ENCODE results near the gene CCND3.

CCND3 gene

DNA sequence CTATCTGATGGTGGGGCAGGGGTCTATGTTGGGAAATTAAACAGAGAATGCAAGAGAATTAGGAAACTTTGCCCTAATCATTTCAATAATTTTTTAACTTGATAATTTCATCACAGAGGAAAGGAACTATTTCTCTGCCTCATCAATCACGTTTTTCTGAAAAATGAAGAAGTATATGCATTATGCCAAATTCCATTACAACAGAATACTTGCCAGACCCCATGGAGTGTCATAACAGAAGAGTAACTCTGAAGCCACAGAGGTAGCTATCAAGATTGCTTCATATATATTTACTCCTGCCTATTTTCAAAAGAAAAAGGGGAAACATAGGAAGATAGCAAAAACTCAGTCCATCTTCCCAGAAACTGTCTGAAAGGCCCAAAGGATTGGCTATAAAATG is 40.7 kb downstream of the CCND3 start:
- Histone ChIP-seq H3K4me3 (ENCODE audit: low read depth in 1 of 5, low read length in 5 of 5) (no peak overlapping the region), H3K27ac (ENCODE audit: low read depth, low read length) (no peak overlapping the region), H3K27me3 (ENCODE audit: control insufficient read depth in 5 of 5, insufficient read depth in 4 of 5, low read length in 5 of 5) (no peaks in the 10 kb centered on the region), H3K4me1 (ENCODE audit: control insufficient read depth in 5 of 5, insufficient read depth in 5 of 5, low read length in 5 of 5) (peaks cover 5 to 9% (median 6%) of the 10 kb centered on the region in 5 donors), H3K9me3 (ENCODE audit: control insufficient read depth in 5 of 5, low read length in 5 of 5) (no peaks in the 10 kb centered on the region), H3K9ac (ENCODE audit: low read length in 5 of 5) (no peak overlapping the region), H3K36me3 (ENCODE audit: control insufficient read depth in 5 of 5, insufficient read depth in 5 of 5, low read length in 5 of 5) (peaks cover 11 to 32% (median 17%) of the 10 kb centered on the region in 5 donors)

DNA sequence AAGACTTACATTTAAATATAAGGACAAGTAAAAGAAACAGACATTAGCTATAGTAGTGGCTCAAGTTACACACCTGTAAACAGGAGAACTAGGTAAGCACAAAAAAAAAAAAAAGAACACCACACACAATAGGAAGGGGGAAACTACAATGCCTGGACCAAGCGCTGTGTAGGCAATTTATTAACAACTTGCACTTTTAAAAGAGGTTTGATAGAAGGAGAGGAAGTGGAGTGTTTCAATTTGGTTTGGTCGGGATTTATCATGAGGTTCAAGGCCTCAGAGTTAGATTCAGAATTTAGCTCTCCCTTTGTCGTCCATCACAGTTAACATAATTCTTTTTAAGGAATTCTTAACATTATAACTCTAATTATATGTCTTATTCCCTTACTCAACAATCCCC is 45.3 kb downstream of the CCND3 start:
- Histone ChIP-seq H3K4me3 (ENCODE audit: low read depth in 1 of 5, low read length in 5 of 5) (peak overlapping the region; percentile 78 to 86 (median 83)), H3K9ac (ENCODE audit: low read length in 5 of 5) (peak overlapping the region; percentile 73 to 94 (median 85))

GRCh38 chr6:41895300-41896233 is 46.0 kb downstream of the CCND3 start, which contains the start of gene USP49:
Gene USP49, minus strand, starts transcription at chr6:41895375. Its CDS starts 88,392 bp downstream, at chr6:41806983.
- H3K4me1 ChIP-seq (ENCODE audit: control insufficient read depth in 5 of 5, insufficient read depth in 5 of 5, low read length in 5 of 5): peaks cover 5 to 26% (median 25%) of the 10 kb centered on the region in 5 donors
- H3K27me3 ChIP-seq (ENCODE audit: control insufficient read depth in 5 of 5, insufficient read depth in 4 of 5, low read length in 5 of 5): no peaks in the 10 kb centered on the region
- peaks cover 0 to 6% (median 0%) of the 10 kb centered on the region in 5 donors for H3K36me3 ChIP-seq (ENCODE audit: control insufficient read depth in 5 of 5, insufficient read depth in 5 of 5, low read length in 5 of 5)
- peak within 1 kb of the TSS; percentile 92 for H3K27ac ChIP-seq (ENCODE audit: low read depth, low read length)
- H3K9ac ChIP-seq (ENCODE audit: low read length in 5 of 5): peak within 1 kb of the TSS; percentile 73 to 94 (median 89)
- peak within 1 kb of the TSS; percentile 78 to 89 (median 83) for H3K4me3 ChIP-seq (ENCODE audit: low read depth in 1 of 5, low read length in 5 of 5)
- no peaks in the 10 kb centered on the region for H3K9me3 ChIP-seq (ENCODE audit: control insufficient read depth in 5 of 5, low read length in 5 of 5)

More for the DNA sequence above, 45.3 kb downstream of the CCND3 start:
- H3K36me3 ChIP-seq (ENCODE audit: control insufficient read depth in 5 of 5, insufficient read depth in 5 of 5, low read length in 5 of 5): peaks cover 0 to 6% (median 3%) of the 10 kb centered on the region in 5 donors
- H3K27me3 ChIP-seq (ENCODE audit: control insufficient read depth in 5 of 5, insufficient read depth in 4 of 5, low read length in 5 of 5): no peaks in the 10 kb centered on the region
- no peaks in the 10 kb centered on the region for H3K9me3 ChIP-seq (ENCODE audit: control insufficient read depth in 5 of 5, low read length in 5 of 5)
- peak overlapping the region; percentile 92 for H3K27ac ChIP-seq (ENCODE audit: low read depth, low read length)
- peaks cover 5 to 26% (median 25%) of the 10 kb centered on the region in 5 donors for H3K4me1 ChIP-seq (ENCODE audit: control insufficient read depth in 5 of 5, insufficient read depth in 5 of 5, low read length in 5 of 5)

DNA sequence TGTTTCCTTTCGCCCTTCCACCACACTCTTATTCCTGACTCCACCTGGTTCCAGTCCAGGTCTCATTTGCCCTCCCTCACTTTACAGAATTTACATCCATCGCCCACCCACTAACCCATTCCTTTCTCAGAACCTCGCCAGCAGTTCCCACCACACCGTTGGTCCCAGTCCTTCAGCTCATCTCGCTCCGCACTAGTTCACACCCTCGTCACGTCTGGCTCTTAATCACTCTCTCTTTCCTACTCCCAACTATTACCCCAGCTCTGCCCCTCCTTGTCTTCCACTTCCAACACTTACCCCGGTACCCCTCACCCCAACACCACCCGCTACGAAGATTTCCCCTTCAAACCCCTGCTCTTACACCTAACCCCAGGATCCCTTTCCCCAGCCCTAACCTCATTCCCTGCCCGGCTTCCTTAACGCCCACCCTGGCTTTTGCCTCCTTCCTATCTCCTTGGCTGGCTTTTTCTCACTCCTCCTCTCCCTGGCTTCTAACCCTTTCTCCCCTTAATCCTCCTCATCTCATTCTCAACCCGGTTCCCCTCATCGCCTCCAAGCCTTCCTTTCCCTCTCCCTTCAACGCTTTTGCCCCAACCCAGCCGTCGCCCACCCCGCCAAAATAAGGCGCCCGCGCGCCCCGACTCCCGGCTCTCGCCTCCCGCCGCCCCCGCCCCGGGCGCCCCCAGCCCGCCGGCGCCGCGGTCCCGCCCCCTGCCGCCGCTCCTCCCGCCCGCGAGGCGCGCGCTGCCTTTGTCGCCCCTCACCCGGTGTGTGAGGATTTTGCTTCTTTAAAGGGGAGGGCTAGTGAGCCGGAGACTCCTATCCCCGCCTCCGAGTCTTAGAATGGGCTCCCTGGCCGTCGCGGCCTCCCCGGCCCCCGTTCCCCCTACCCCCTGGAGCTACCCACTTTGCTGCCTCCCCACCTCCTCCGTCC is 47.0 kb downstream of the CCND3 start:
- Histone ChIP-seq H3K36me3 (ENCODE audit: control insufficient read depth in 5 of 5, insufficient read depth in 5 of 5, low read length in 5 of 5) (no peaks in the 10 kb centered on the region), H3K9me3 (ENCODE audit: control insufficient read depth in 5 of 5, low read length in 5 of 5) (no peaks in the 10 kb centered on the region), H3K4me1 (ENCODE audit: control insufficient read depth in 5 of 5, insufficient read depth in 5 of 5, low read length in 5 of 5) (peaks cover 5 to 26% (median 25%) of the 10 kb centered on the region in 5 donors), H3K9ac (ENCODE audit: low read length in 5 of 5) (peak overlapping the region; percentile 4 to 90 (median 75)), H3K27ac (ENCODE audit: low read depth, low read length) (no peak overlapping the region), H3K27me3 (ENCODE audit: control insufficient read depth in 5 of 5, insufficient read depth in 4 of 5, low read length in 5 of 5) (no peaks in the 10 kb centered on the region), H3K4me3 (ENCODE audit: low read depth in 1 of 5, low read length in 5 of 5) (peak overlapping the region; percentile 71 to 89 (median 83))

DNA sequence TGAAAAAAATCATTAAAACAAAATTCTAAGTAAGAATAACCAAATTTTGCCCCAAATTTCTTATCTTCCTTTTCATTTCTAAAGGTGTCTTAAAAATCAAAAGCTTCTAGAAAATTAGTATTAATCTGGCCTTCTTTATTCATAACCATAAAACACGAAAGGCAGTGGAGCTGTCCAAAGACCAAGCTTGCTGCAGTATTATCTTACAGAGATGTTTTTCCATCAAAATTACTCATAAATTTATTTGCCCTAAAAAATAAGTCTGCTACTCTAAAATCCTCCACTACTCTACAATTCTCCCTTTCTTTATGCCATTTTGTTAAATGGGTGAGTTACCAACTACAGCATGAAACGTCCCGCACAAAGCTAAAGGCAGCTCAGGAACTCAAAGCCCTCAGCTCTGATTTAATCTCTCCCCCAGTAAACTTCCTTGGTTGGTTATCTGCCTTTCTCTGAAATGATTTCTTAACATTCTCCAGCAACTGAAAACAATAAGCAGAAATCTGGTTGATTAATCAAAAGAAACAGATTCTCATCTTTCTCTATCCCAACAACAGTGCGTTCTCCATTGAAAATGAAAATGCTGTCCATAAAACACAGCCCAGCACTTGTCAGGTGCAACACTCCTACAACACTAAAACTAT is 48.6 kb downstream of the CCND3 start:
- Histone ChIP-seq H3K36me3 (ENCODE audit: control insufficient read depth in 5 of 5, insufficient read depth in 5 of 5, low read length in 5 of 5) (no peaks in the 10 kb centered on the region), H3K9me3 (ENCODE audit: control insufficient read depth in 5 of 5, low read length in 5 of 5) (no peaks in the 10 kb centered on the region), H3K27ac (ENCODE audit: low read depth, low read length) (no peak overlapping the region), H3K9ac (ENCODE audit: low read length in 5 of 5) (no peak overlapping the region), H3K4me3 (ENCODE audit: low read depth in 1 of 5, low read length in 5 of 5) (no peak overlapping the region), H3K4me1 (ENCODE audit: control insufficient read depth in 5 of 5, insufficient read depth in 5 of 5, low read length in 5 of 5) (peaks cover 5 to 26% (median 25%) of the 10 kb centered on the region in 5 donors), H3K27me3 (ENCODE audit: control insufficient read depth in 5 of 5, insufficient read depth in 4 of 5, low read length in 5 of 5) (no peaks in the 10 kb centered on the region)

- Histone ChIP-seq H3K36me3 (ENCODE audit: control insufficient read depth in 5 of 5, insufficient read depth in 5 of 5, low read length in 5 of 5) (no peaks in the 10 kb centered on the region), H3K9me3 (ENCODE audit: control insufficient read depth in 5 of 5, low read length in 5 of 5) (no peaks in the 10 kb centered on the region), H3K9ac (ENCODE audit: low read length in 5 of 5) (no peak overlapping the region), H3K27me3 (ENCODE audit: control insufficient read depth in 5 of 5, insufficient read depth in 4 of 5, low read length in 5 of 5) (no peaks in the 10 kb centered on the region), H3K4me3 (ENCODE audit: low read depth in 1 of 5, low read length in 5 of 5) (no peak overlapping the region), H3K4me1 (ENCODE audit: control insufficient read depth in 5 of 5, insufficient read depth in 5 of 5, low read length in 5 of 5) (no peaks in the 10 kb centered on the region), H3K27ac (ENCODE audit: low read depth, low read length) (no peak overlapping the region)
These were observed 54.3 kb downstream of the CCND3 start for GRCh38 chr6:41887331-41887751.

- Histone ChIP-seq H3K9ac (ENCODE audit: low read length in 5 of 5) (no peak overlapping the region), H3K4me1 (ENCODE audit: control insufficient read depth in 5 of 5, insufficient read depth in 5 of 5, low read length in 5 of 5) (no peaks in the 10 kb centered on the region), H3K36me3 (ENCODE audit: control insufficient read depth in 5 of 5, insufficient read depth in 5 of 5, low read length in 5 of 5) (no peaks in the 10 kb centered on the region), H3K9me3 (ENCODE audit: control insufficient read depth in 5 of 5, low read length in 5 of 5) (no peaks in the 10 kb centered on the region), H3K27ac (ENCODE audit: low read depth, low read length) (no peak overlapping the region), H3K4me3 (ENCODE audit: low read depth in 1 of 5, low read length in 5 of 5) (no peak overlapping the region), H3K27me3 (ENCODE audit: control insufficient read depth in 5 of 5, insufficient read depth in 4 of 5, low read length in 5 of 5) (no peaks in the 10 kb centered on the region)
These were observed 55.7 kb downstream of the CCND3 start for GRCh38 chr6:41885930-41886329.

DNA sequence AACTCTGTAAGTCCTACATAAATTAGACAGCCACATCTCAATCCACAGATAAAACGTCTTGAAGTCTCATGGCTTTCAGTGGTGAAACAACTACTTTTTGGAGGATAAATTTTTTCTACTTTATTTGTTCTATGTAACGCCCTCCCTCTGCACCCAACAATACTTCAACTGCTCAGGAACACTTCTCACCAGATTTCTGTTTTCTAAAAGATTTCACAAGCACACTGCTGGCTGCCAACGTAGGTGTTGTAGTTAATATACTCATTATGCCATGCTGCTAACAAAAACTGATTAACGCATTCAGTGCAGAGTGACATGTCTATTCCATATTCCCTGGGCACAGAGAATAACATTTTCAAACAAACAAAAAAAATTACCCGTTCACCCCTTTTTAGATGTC is 56.7 kb downstream of the CCND3 start:
- Histone ChIP-seq H3K9ac (ENCODE audit: low read length in 5 of 5) (no peak overlapping the region), H3K27ac (ENCODE audit: low read depth, low read length) (no peak overlapping the region)

More for the DNA sequence above, 56.7 kb downstream of the CCND3 start:
- Histone ChIP-seq H3K4me1 (ENCODE audit: control insufficient read depth in 5 of 5, insufficient read depth in 5 of 5, low read length in 5 of 5) (no peaks in the 10 kb centered on the region), H3K27me3 (ENCODE audit: control insufficient read depth in 5 of 5, insufficient read depth in 4 of 5, low read length in 5 of 5) (no peaks in the 10 kb centered on the region), H3K36me3 (ENCODE audit: control insufficient read depth in 5 of 5, insufficient read depth in 5 of 5, low read length in 5 of 5) (no peaks in the 10 kb centered on the region), H3K9me3 (ENCODE audit: control insufficient read depth in 5 of 5, low read length in 5 of 5) (no peaks in the 10 kb centered on the region), H3K4me3 (ENCODE audit: low read depth in 1 of 5, low read length in 5 of 5) (no peak overlapping the region)
